Non-pigmented ciliary epithelial cell (primary cell): Measurements from ENCODE around the gene FBXL12.
"Not testable (repeated sequence)": the region's sequence is repeated elsewhere in the genome, so short reads cannot be mapped to it uniquely, and the experiment has no call there.

Experiments used
- DNase-seq: peaks from one replicate; pipeline ENCODE4 v3.0.0-alpha.2; 2010; ENCODE audit warnings: low read depth

The FBXL12 gene

GRCh38 chr19:9818734-9819595, at the start of gene FBXL12:
TSS of gene FBXL12 (minus strand) at chr19:9819079. CDS start at chr19:9818813, 266 bp downstream.
- peak; percentile 98 for DNase-seq

GRCh38 chr19:9865732-9866501, 47.0 kb upstream of the FBXL12 start:
- no peak for DNase-seq

GRCh38 chr19:9863759-9864158, 44.9 kb upstream of the FBXL12 start:
- no peak for DNase-seq

- no peak for DNase-seq
Measured at GRCh38 chr19:9862938-9863337, 44.1 kb upstream of the FBXL12 start.

GRCh38 chr19:9861503-9861902, 42.6 kb upstream of the FBXL12 start:
- no peak for DNase-seq

- no peak for DNase-seq
Measured at GRCh38 chr19:9860407-9860806, 41.5 kb upstream of the FBXL12 start.

GRCh38 chr19:9858766-9859165, 39.9 kb upstream of the FBXL12 start:
- no peak for DNase-seq

- DNase-seq = no peak
Measured at GRCh38 chr19:9857920-9858746, 39.3 kb upstream of the FBXL12 start.

GRCh38 chr19:9857076-9857721, 38.3 kb upstream of the FBXL12 start:
- no peak for DNase-seq

GRCh38 chr19:9856609-9857008, 37.7 kb upstream of the FBXL12 start:
- DNase-seq = no peak

GRCh38 chr19:9854282-9854846, 35.5 kb upstream of the FBXL12 start:
- DNase-seq = no peak

GRCh38 chr19:9850235-9850959, 31.5 kb upstream of the FBXL12 start:
- no peak for DNase-seq

GRCh38 chr19:9849791-9850190, 30.9 kb upstream of the FBXL12 start:
- DNase-seq = no peak

GRCh38 chr19:9848762-9849161, 29.9 kb upstream of the FBXL12 start:
- DNase-seq = no peak

- no peak for DNase-seq
Measured at GRCh38 chr19:9848060-9848459, 29.2 kb upstream of the FBXL12 start.

GRCh38 chr19:9847087-9847671, 28.3 kb upstream of the FBXL12 start:
- DNase-seq = peak; percentile 75

- DNase-seq = not testable (repeated sequence)
Measured at GRCh38 chr19:9843626-9844273, 24.9 kb upstream of the FBXL12 start.

- no peak for DNase-seq
Measured at GRCh38 chr19:9842834-9843625, 24.2 kb upstream of the FBXL12 start.

GRCh38 chr19:9839415-9839814, 20.5 kb upstream of the FBXL12 start:
- no peak for DNase-seq
